Measurements from ENCODE around the gene NCOA1.

Gene NCOA1

DNA sequence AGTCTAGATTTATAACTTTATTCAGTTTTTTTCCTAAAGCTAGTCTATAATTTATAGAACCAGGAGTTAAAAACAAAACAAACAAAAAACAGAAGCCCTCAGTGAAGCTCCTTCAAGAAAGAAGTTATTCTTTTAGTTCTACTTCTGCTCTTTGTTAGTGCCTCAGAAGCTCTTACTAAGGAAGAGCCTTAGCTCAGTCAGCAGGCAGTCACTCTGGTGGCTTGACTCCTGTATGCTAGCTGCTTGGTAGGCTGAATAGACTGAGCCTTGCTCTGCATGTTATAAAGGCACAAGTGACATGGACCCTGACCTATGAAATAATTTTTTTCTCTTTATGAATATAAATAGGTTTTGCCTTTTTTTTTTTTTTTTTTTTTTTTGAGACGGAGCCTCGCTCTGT lies 24.8 kb downstream of the NCOA1 start:
- Histone ChIP-seq H3K36me3 (ENCODE audit: low read depth) (no peaks in the 10 kb centered on the region; the same call in 1 of the 2 replicates), H3K9me3 (ENCODE audit: severe bottlenecking) (no peaks in the 10 kb centered on the region), H3K4me1 (ENCODE audit: insufficient read depth, poor library complexity, severe bottlenecking) (peaks cover 5% of the 10 kb centered on the region), H3K4me3 (ENCODE audit: severe bottlenecking) (no peak overlapping the region), H3K27ac (ENCODE audit: poor library complexity, severe bottlenecking) (no peak overlapping the region), H3K27me3 (ENCODE audit: insufficient read depth, poor library complexity, severe bottlenecking) (no peaks in the 10 kb centered on the region)
- DNase-seq (ENCODE audit: low spot score) (no peak), ATAC-seq (ENCODE audit: low read depth) (no peak)
- no peak for TF ChIP-seq CTCF (IDR thresholded peaks at IDR 0.05; ENCODE audit: poor library complexity, severe bottlenecking)

DNA sequence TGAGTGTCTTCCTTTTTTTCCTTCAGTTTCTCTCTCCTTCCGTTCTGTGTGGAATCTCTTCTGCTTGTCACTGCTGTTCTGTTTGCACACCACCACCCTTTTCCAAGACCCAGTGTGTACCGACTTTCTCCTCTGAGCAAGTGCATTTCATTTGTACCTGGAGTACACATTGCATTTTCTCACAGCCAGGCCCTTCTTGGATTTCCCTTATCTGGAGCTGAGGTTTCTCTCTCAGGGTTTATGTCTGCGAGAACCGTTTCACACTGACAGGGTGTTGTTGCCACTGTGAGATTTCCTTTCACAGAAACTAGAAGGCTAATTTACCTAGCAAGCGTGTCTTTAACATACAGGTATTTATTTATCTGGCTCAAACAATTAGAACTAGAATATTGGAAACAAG lies 26.2 kb downstream of the NCOA1 start:
- H3K36me3 ChIP-seq (ENCODE audit: low read depth) = no peaks in the 10 kb centered on the region; the same call in 1 of the 2 replicates
- no peaks in the 10 kb centered on the region for H3K27me3 ChIP-seq (ENCODE audit: insufficient read depth, poor library complexity, severe bottlenecking)
- ATAC-seq (ENCODE audit: low read depth) = no peak
- TF ChIP-seq CTCF (IDR thresholded peaks at IDR 0.05; ENCODE audit: poor library complexity, severe bottlenecking) = no peak
- no peak overlapping the region for H3K4me3 ChIP-seq (ENCODE audit: severe bottlenecking)
- peaks cover 5% of the 10 kb centered on the region for H3K4me1 ChIP-seq (ENCODE audit: insufficient read depth, poor library complexity, severe bottlenecking)
- no peak overlapping the region for H3K27ac ChIP-seq (ENCODE audit: poor library complexity, severe bottlenecking)
- no peaks in the 10 kb centered on the region for H3K9me3 ChIP-seq (ENCODE audit: severe bottlenecking)
- no peak for DNase-seq (ENCODE audit: low spot score)

DNA sequence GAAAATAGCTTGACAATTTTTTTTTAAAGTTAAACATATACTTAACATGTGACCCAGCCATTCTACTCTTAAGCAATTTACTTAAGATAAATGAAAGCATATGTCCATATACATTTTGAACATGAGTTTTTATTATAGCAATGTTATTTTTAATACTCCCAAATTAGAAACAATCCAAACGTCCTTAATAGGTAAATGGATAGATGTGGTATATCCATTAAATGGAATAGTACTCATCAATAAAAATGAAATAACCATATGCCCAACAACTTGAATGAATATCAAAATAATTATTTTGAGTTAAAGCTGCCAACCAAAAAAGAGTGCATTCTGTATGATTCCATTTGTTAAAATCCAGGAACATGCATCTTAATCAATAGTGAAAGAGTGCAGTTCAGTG lies 29.1 kb downstream of the NCOA1 start:
- Histone ChIP-seq H3K27ac (ENCODE audit: poor library complexity, severe bottlenecking) (no peak overlapping the region), H3K27me3 (ENCODE audit: insufficient read depth, poor library complexity, severe bottlenecking) (no peaks in the 10 kb centered on the region), H3K36me3 (ENCODE audit: low read depth) (no peaks in the 10 kb centered on the region; the same call in 1 of the 2 replicates), H3K4me1 (ENCODE audit: insufficient read depth, poor library complexity, severe bottlenecking) (peaks cover 5% of the 10 kb centered on the region), H3K4me3 (ENCODE audit: severe bottlenecking) (no peak overlapping the region), H3K9me3 (ENCODE audit: severe bottlenecking) (no peaks in the 10 kb centered on the region)
- no peak for ATAC-seq (ENCODE audit: low read depth)
- no peak for TF ChIP-seq CTCF (IDR thresholded peaks at IDR 0.05; ENCODE audit: poor library complexity, severe bottlenecking)
- no peak for DNase-seq (ENCODE audit: low spot score)

GRCh38 chr2:24521162-24521857 lies 30.3 kb downstream of the NCOA1 start:
- no peaks in the 10 kb centered on the region for H3K9me3 ChIP-seq (ENCODE audit: severe bottlenecking)
- H3K27me3 ChIP-seq (ENCODE audit: insufficient read depth, poor library complexity, severe bottlenecking) = no peaks in the 10 kb centered on the region
- no peak overlapping the region for H3K4me3 ChIP-seq (ENCODE audit: severe bottlenecking)
- no peak for TF ChIP-seq CTCF (IDR thresholded peaks at IDR 0.05; ENCODE audit: poor library complexity, severe bottlenecking)
- no peak for DNase-seq (ENCODE audit: low spot score)
- H3K36me3 ChIP-seq (ENCODE audit: low read depth) = no peaks in the 10 kb centered on the region; the same call in 1 of the 2 replicates
- H3K27ac ChIP-seq (ENCODE audit: poor library complexity, severe bottlenecking) = no peak overlapping the region
- no peak for ATAC-seq (ENCODE audit: low read depth)
- no peaks in the 10 kb centered on the region for H3K4me1 ChIP-seq (ENCODE audit: insufficient read depth, poor library complexity, severe bottlenecking)

GRCh38 chr2:24521975-24522639 lies 31.1 kb downstream of the NCOA1 start:
- Histone ChIP-seq H3K27ac (ENCODE audit: poor library complexity, severe bottlenecking) (no peak overlapping the region), H3K9me3 (ENCODE audit: severe bottlenecking) (no peaks in the 10 kb centered on the region), H3K27me3 (ENCODE audit: insufficient read depth, poor library complexity, severe bottlenecking) (no peaks in the 10 kb centered on the region), H3K4me3 (ENCODE audit: severe bottlenecking) (no peak overlapping the region), H3K4me1 (ENCODE audit: insufficient read depth, poor library complexity, severe bottlenecking) (no peaks in the 10 kb centered on the region), H3K36me3 (ENCODE audit: low read depth) (no peaks in the 10 kb centered on the region; the same call in 1 of the 2 replicates)
- DNase-seq (ENCODE audit: low spot score) = no peak
- no peak for TF ChIP-seq CTCF (IDR thresholded peaks at IDR 0.05; ENCODE audit: poor library complexity, severe bottlenecking)
- ATAC-seq (ENCODE audit: low read depth) = no peak

All from RWPE2 (cell line).